ENCODE measurements around the gene CALY. TPM values are rescaled to one million over a fixed set of nuclear protein-coding genes. Genes with fewer than 3 reads are reported as not detected.
"Not testable (repeated sequence)": the region's sequence is repeated elsewhere in the genome, so short reads cannot be mapped to it uniquely, and the experiment has no call there.

Gene CALY
- total RNA-seq (2014; rRNA removed; shearing (Covaris generic); ENCODE audit: low replicate concordance), result not detected in 2 replicates

GRCh38 chr10:133336577-133337369 lies at the start of gene CALY:
Gene CALY, minus strand, starts transcription at chr10:133336896. Its CDS starts 7,907 bp downstream, at chr10:133328989.
- no peak for DNase-seq (ENCODE audit: low read depth)
- in situ Hi-C loops (cut with HindIII; ENCODE audit: low pct_unique_long_range_greater_than_20kb, low sequenced_read_pairs), result no loop called here

- DNase-seq (ENCODE audit: low read depth), result no peak
- in situ Hi-C loops (cut with HindIII; ENCODE audit: low pct_unique_long_range_greater_than_20kb, low sequenced_read_pairs), result no loop called here
These were observed 48.5 kb upstream of the CALY start for GRCh38 chr10:133385214-133385613.

GRCh38 chr10:133384071-133384470 lies 47.4 kb upstream of the CALY start:
- no peak for DNase-seq (ENCODE audit: low read depth)

GRCh38 chr10:133383551-133383950 lies 46.9 kb upstream of the CALY start:
- in situ Hi-C loops (cut with HindIII; ENCODE audit: low pct_unique_long_range_greater_than_20kb, low sequenced_read_pairs), result no loop called here
- no peak for DNase-seq (ENCODE audit: low read depth)

More at GRCh38 chr10:133384071-133384470, 47.4 kb upstream of the CALY start:
- in situ Hi-C loops (cut with HindIII; ENCODE audit: low pct_unique_long_range_greater_than_20kb, low sequenced_read_pairs), result no loop called here

DNA sequence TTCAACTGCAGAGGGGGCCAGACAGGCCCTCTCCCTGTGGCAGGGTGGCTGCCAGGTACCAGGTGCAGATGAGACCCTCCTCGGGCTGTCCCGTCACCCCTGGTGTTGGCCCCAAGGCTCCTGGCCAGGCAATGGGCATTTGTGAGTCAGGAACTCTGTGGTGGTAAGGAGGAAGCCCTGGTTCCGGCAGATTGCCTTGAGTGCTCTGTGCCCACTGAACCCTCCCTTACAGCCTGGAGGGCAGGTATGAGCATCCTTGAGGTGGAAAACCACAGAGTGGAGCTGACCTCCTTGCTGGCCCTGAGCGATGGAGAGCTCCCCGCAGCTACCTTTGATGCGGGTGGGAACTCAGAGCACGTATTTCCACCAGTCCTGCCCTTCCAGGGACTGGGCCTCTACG lies 44.3 kb upstream of the CALY start:
- in situ Hi-C loops (cut with HindIII; ENCODE audit: low pct_unique_long_range_greater_than_20kb, low sequenced_read_pairs), result no loop called here
- DNase-seq (ENCODE audit: low read depth), result no peak

DNA sequence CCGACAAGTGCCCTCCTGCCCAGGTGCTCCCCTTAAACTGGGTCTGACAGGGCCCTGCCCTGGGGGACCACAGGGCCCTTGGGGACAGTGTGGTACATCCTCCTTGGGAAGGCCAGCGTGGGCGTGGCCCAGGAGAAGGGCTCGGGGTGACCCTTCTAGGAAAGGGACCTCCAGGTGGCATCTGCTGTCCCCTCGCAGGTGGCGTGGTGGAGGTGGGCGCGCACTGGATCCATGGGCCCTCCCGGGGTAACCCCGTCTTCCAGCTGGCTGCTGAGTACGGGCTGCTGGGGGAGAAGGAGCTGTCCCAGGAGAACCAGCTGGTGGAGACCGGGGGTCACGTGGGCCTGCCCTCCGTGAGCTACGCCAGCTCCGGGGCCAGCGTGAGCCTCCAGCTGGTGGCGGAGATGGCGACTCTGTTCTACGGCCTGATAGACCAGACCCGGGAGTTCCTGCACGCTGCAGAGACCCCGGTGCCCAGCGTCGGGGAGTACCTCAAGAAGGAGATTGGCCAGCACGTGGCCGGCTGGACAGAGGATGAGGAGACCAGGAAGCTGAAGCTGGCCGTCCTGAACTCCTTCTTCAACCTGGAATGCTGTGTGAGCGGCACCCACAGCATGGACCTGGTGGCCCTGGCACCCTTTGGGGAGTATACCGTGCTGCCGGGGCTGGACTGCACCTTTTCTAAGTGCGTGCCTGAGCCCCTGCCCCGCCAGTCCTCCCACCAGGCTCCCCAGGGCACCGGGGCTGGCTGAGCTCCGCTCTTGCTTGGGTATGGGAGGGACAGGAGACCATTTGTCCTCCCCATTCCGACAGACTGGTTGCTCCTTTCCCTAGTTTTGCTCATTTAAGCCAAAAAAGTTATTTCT lies 43.3 kb upstream of the CALY start:
- no peak for DNase-seq (ENCODE audit: low read depth)
- in situ Hi-C loops (cut with HindIII; ENCODE audit: low pct_unique_long_range_greater_than_20kb, low sequenced_read_pairs), result no loop called here

GRCh38 chr10:133379152-133379800 lies 42.6 kb upstream of the CALY start, which contains the start of gene PAOX:
Gene PAOX, plus strand, starts transcription at chr10:133379262. Its CDS starts 55 bp downstream, at chr10:133379317.
- DNase-seq (ENCODE audit: low read depth), result peak; percentile 43
- in situ Hi-C loops (cut with HindIII; ENCODE audit: low pct_unique_long_range_greater_than_20kb, low sequenced_read_pairs), result no loop called here

GRCh38 chr10:133378251-133379096 lies 41.8 kb upstream of the CALY start:
- peak; percentile 61 for DNase-seq (ENCODE audit: low read depth)
- in situ Hi-C loops (cut with HindIII; ENCODE audit: low pct_unique_long_range_greater_than_20kb, low sequenced_read_pairs), result no loop called here

GRCh38 chr10:133377818-133378250 lies 41.1 kb upstream of the CALY start:
- in situ Hi-C loops (cut with HindIII; ENCODE audit: low pct_unique_long_range_greater_than_20kb, low sequenced_read_pairs), result no loop called here
- DNase-seq (ENCODE audit: low read depth), result no peak

DNA sequence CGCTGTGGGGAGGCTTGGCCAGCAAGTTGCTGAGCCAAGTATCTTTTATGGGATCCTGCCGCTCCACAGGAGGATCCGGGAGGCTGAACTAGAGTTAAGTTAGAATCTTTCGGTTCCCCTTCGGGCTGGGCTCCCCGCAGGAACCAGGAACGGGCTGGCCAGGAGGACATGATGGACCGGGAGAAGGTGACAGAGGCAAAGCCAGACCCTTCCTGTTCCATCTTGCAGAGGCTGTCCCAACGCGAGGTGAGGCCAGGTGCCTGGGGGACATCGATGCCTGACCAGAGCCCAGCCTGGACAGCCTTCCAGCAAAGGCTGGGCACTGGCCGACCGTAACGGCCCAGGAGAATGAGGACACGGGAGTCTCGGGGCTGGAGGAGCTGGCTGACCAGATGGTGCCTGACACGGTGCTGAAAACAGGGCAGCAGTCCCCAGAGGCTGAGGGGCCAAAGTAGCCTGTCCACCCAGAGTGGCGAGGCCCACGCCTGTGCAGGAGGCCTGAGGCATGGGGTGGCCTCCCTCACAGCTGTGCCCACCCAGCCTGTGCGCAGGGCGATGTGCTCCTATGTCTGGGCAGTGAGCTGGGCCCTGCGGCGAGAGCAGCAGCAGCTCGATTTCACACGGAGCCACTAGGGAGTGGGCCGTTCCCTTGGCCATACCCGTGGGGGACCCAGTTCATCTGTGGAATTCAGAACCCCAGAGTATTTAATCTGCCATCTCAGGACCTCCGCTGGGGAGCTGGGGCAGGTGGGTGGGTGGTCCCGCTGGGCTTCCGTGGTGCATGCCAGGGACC lies 40.5 kb upstream of the CALY start:
- in situ Hi-C loops (cut with HindIII; ENCODE audit: low pct_unique_long_range_greater_than_20kb, low sequenced_read_pairs), result no loop called here
- no peak for DNase-seq (ENCODE audit: low read depth)

DNA sequence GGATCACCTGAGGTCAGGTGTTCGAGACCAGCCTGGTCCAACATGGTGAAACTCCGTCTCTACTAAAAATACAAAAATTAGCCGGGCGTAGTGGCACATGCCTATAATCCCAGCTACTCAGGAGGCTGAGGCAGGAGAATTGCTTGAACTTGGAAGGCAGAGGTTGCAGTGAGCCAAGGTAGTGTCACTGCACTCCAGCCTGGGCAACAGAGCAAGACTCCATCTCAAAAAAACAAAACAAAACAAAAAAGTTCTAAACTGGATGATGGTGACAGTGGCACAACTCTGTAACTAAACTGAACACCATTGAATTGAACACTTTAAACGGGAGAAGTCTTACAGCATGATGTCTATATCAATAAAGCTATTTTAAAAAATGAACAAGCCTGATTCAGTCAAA lies 39.5 kb upstream of the CALY start:
- in situ Hi-C loops (cut with HindIII; ENCODE audit: low pct_unique_long_range_greater_than_20kb, low sequenced_read_pairs); DNase-seq (ENCODE audit: low read depth): not testable (repeated sequence)

- in situ Hi-C loops (cut with HindIII; ENCODE audit: low pct_unique_long_range_greater_than_20kb, low sequenced_read_pairs), result no loop called here
- no peak for DNase-seq (ENCODE audit: low read depth)
These were observed 38.8 kb upstream of the CALY start for GRCh38 chr10:133375357-133376115.

- in situ Hi-C loops (cut with HindIII; ENCODE audit: low pct_unique_long_range_greater_than_20kb, low sequenced_read_pairs), result no loop called here
These were observed 36.7 kb upstream of the CALY start, which contains the start of gene ECHS1 for GRCh38 chr10:133373174-133374090. Gene ECHS1, minus strand, starts transcription at chr10:133373354. Its CDS starts 21 bp downstream, at chr10:133373333.

DNA sequence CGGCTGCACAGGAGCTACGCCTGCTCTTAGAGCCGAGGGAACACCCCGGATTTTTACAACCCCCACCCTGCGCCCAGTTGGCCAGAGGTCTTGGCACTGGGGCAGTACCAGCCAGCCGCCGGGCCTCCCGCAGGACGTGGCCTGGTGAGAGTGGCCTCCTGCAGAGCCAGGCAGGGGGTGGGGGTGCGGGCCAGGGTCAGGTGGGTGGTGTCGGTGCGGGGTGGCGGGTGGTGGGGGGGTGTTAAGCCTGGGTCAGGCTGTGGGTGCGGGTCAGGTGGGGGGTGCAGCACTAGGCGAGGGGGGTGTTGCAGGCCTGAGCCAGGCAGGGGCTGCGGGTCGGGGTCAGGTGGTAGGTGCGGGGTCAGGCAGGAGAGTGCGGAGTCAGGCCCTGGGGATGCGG lies 35.8 kb upstream of the CALY start:
- in situ Hi-C loops (cut with HindIII; ENCODE audit: low pct_unique_long_range_greater_than_20kb, low sequenced_read_pairs), result no loop called here
- no peak for DNase-seq (ENCODE audit: low read depth)

More at GRCh38 chr10:133373174-133374090, 36.7 kb upstream of the CALY start, which contains the start of gene ECHS1:
- peak; percentile 87 for DNase-seq (ENCODE audit: low read depth)

All from Caki2 (cell line).